ENCODE measurements around the gene IRF2.
A peak's percentile ranks its signal among the peaks of the same experiment; 100 is the strongest.

Gene IRF2

GRCh38 chr4:184386271-184386781, 88.0 kb downstream of the IRF2 start:
- H3K9me3 ChIP-seq (replicated peaks; ENCODE audit: insufficient read depth, low read length), result no peaks in the 10 kb centered on the region
- no peak overlapping the region for H3K4me3 ChIP-seq (ENCODE audit: low read length)
- H2AFZ ChIP-seq (ENCODE audit: low read length), result no peak overlapping the region
- DNase-seq, result no peak
- peaks cover 58% of the 10 kb centered on the region for H3K4me1 ChIP-seq (ENCODE audit: low read length)
- peak overlapping the region; percentile 99; the same call in 1 of the 2 replicates for H3K27ac ChIP-seq (ENCODE audit: low read length)
- peaks cover 41% of the 10 kb centered on the region for H3K79me2 ChIP-seq (ENCODE audit: low read length)
- no peak overlapping the region for H3K4me2 ChIP-seq (ENCODE audit: low read depth, low read length)
- H3K9ac ChIP-seq (ENCODE audit: low read length), result no peak overlapping the region
- H3K27me3 ChIP-seq (replicated peaks; ENCODE audit: insufficient read depth, low read length), result no peaks in the 10 kb centered on the region
- H3F3A ChIP-seq (ENCODE audit: insufficient read depth, low read length), result peaks cover 53% of the 10 kb centered on the region
- H3K9me2 ChIP-seq (replicated peaks; ENCODE audit: insufficient read depth, low read length), result no peaks in the 10 kb centered on the region
- peaks cover 41% of the 10 kb centered on the region for H3K36me3 ChIP-seq (replicated peaks; ENCODE audit: insufficient read depth, low read length)
- TF ChIP-seq, protein P1, sequence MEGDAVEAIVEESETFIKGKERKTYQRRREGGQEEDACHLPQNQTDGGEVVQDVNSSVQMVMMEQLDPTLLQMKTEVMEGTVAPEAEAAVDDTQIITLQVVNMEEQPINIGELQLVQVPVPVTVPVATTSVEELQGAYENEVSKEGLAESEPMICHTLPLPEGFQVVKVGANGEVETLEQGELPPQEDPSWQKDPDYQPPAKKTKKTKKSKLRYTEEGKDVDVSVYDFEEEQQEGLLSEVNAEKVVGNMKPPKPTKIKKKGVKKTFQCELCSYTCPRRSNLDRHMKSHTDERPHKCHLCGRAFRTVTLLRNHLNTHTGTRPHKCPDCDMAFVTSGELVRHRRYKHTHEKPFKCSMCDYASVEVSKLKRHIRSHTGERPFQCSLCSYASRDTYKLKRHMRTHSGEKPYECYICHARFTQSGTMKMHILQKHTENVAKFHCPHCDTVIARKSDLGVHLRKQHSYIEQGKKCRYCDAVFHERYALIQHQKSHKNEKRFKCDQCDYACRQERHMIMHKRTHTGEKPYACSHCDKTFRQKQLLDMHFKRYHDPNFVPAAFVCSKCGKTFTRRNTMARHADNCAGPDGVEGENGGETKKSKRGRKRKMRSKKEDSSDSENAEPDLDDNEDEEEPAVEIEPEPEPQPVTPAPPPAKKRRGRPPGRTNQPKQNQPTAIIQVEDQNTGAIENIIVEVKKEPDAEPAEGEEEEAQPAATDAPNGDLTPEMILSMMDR (IDR thresholded peaks at IDR 0.05; ENCODE audit: low read length), result no peak
- TF ChIP-seq EZH2 (optimal IDR thresholded peaks at IDR 0.05; ENCODE audit: low read depth, low read length) (no peak), EZH2phosphoT487 (IDR thresholded peaks at IDR 0.05; ENCODE audit: low read length) (no peak)
- H4K20me1 ChIP-seq (ENCODE audit: insufficient read depth, low read length), result no peaks in the 10 kb centered on the region

GRCh38 chr4:184385705-184386141, 88.6 kb downstream of the IRF2 start:
- no peaks in the 10 kb centered on the region for H3K9me2 ChIP-seq (replicated peaks; ENCODE audit: insufficient read depth, low read length)
- DNase-seq, result peak; percentile 19
- peaks cover 35% of the 10 kb centered on the region for H3K36me3 ChIP-seq (replicated peaks; ENCODE audit: insufficient read depth, low read length)
- peak overlapping the region; percentile 88 for H3K9ac ChIP-seq (ENCODE audit: low read length)
- H3K9me3 ChIP-seq (replicated peaks; ENCODE audit: insufficient read depth, low read length), result no peaks in the 10 kb centered on the region
- H3F3A ChIP-seq (ENCODE audit: insufficient read depth, low read length), result peaks cover 53% of the 10 kb centered on the region
- no peaks in the 10 kb centered on the region for H4K20me1 ChIP-seq (ENCODE audit: insufficient read depth, low read length)
- H3K27me3 ChIP-seq (replicated peaks; ENCODE audit: insufficient read depth, low read length), result no peaks in the 10 kb centered on the region
- H3K27ac ChIP-seq (ENCODE audit: low read length), result peak overlapping the region; percentile 99
- no peak overlapping the region for H2AFZ ChIP-seq (ENCODE audit: low read length)
- peak overlapping the region; percentile 95 for H3K4me2 ChIP-seq (ENCODE audit: low read depth, low read length)
- H3K79me2 ChIP-seq (ENCODE audit: low read length), result peaks cover 41% of the 10 kb centered on the region
- H3K4me3 ChIP-seq (ENCODE audit: low read length), result no peak overlapping the region
- TF ChIP-seq, protein P1 (IDR thresholded peaks at IDR 0.05; ENCODE audit: low read length), result no peak
- TF ChIP-seq EZH2 (optimal IDR thresholded peaks at IDR 0.05; ENCODE audit: low read depth, low read length) (no peak), EZH2phosphoT487 (IDR thresholded peaks at IDR 0.05; ENCODE audit: low read length) (no peak)
- H3K4me1 ChIP-seq (ENCODE audit: low read length), result peaks cover 64% of the 10 kb centered on the region

GRCh38 chr4:184384810-184385557, 89.4 kb downstream of the IRF2 start:
- Histone ChIP-seq H3K36me3 (replicated peaks; ENCODE audit: insufficient read depth, low read length) (peaks cover 29% of the 10 kb centered on the region), H3K79me2 (ENCODE audit: low read length) (peaks cover 40% of the 10 kb centered on the region), H3K27ac (ENCODE audit: low read length) (peak overlapping the region; percentile 99), H3K9me2 (replicated peaks; ENCODE audit: insufficient read depth, low read length) (no peaks in the 10 kb centered on the region), H3K27me3 (replicated peaks; ENCODE audit: insufficient read depth, low read length) (no peaks in the 10 kb centered on the region), H3K9ac (ENCODE audit: low read length) (peak overlapping the region; percentile 88), H3K4me3 (ENCODE audit: low read length) (peak overlapping the region; percentile 38), H2AFZ (ENCODE audit: low read length) (no peak overlapping the region), H4K20me1 (ENCODE audit: insufficient read depth, low read length) (no peaks in the 10 kb centered on the region), H3K9me3 (replicated peaks; ENCODE audit: insufficient read depth, low read length) (no peaks in the 10 kb centered on the region), H3K4me1 (ENCODE audit: low read length) (peaks cover 67% of the 10 kb centered on the region), H3F3A (ENCODE audit: insufficient read depth, low read length) (peaks cover 53% of the 10 kb centered on the region), H3K4me2 (ENCODE audit: low read depth, low read length) (peak overlapping the region; percentile 95)
- DNase-seq, result peak; percentile 81
- TF ChIP-seq EZH2 (optimal IDR thresholded peaks at IDR 0.05; ENCODE audit: low read depth, low read length) (no peak), EZH2phosphoT487 (IDR thresholded peaks at IDR 0.05; ENCODE audit: low read length) (no peak)
- TF ChIP-seq, protein P1 (IDR thresholded peaks at IDR 0.05; ENCODE audit: low read length), result no peak
